ENCODE measurements around the gene RIMS3.

The RIMS3 gene

GRCh38 chr1:40621821-40622450 lies 43.5 kb downstream of the RIMS3 start:
- H3K27me3 ChIP-seq (ENCODE audit: control insufficient read depth in 3 of 3, insufficient read depth in 3 of 3, low read depth in 1 of 3, low read length in 3 of 3): no peaks in the 10 kb centered on the region
- H3K79me1 ChIP-seq (ENCODE audit: low read depth, low read length): no peaks in the 10 kb centered on the region
- H3K4me3 ChIP-seq (ENCODE audit: low read length in 2 of 2): no peak overlapping the region
- no peak overlapping the region for H3K23ac ChIP-seq (ENCODE audit: low read depth, low read length, poor library complexity)
- H3K9ac ChIP-seq (ENCODE audit: low read depth, low read length, poor library complexity): no peak overlapping the region
- no peak overlapping the region for H3K4me2 ChIP-seq (ENCODE audit: insufficient read depth, low read length, poor library complexity, severe bottlenecking)
- H3K18ac ChIP-seq (ENCODE audit: low read length): peak overlapping the region; percentile 25
- H2AFZ ChIP-seq (ENCODE audit: low read length): no peak overlapping the region
- H2AK5ac ChIP-seq (ENCODE audit: low read depth, low read length): no peak overlapping the region
- no peak overlapping the region for H3K14ac ChIP-seq (ENCODE audit: low read length)
- H3K9me3 ChIP-seq (replicated peaks in 1 of 2; ENCODE audit: control insufficient read depth in 2 of 2, insufficient read depth in 1 of 2, low read depth in 1 of 2, low read length in 2 of 2): peaks cover 0 to 4% of the 10 kb centered on the region in 2 donors
- no peak overlapping the region for H2BK120ac ChIP-seq (ENCODE audit: low read depth, low read length)
- H3K4me1 ChIP-seq (ENCODE audit: control insufficient read depth in 2 of 2, insufficient read depth in 1 of 2, low read depth in 1 of 2, low read length in 2 of 2): peaks cover 1 to 2% of the 10 kb centered on the region in 2 donors
- H4K91ac ChIP-seq (ENCODE audit: low read depth, low read length, poor library complexity): no peak overlapping the region
- H3K27ac ChIP-seq (replicated peaks; ENCODE audit: low read length): no peak overlapping the region
- no peak overlapping the region for H4K8ac ChIP-seq (ENCODE audit: low read depth, low read length)
- H3K36me3 ChIP-seq (replicated peaks in 1 of 2; ENCODE audit: control insufficient read depth in 2 of 2, insufficient read depth in 2 of 2, low read length in 2 of 2): peaks cover 0 to 2% of the 10 kb centered on the region in 2 donors
- no peak overlapping the region for H2BK12ac ChIP-seq (ENCODE audit: low read length)
- WGBS, 2 donors (ENCODE audit: extremely low coverage in 2 of 2, insufficient read length in 2 of 2, insufficient replicate concordance in 1 of 2): no CpG with 5 or more reads among the region's 6 CpGs
- H2BK15ac ChIP-seq (ENCODE audit: low read length): no peak overlapping the region
- H2BK5ac ChIP-seq (ENCODE audit: low read length): no peak overlapping the region
- no peak for DNase-seq (ENCODE audit: low spot score)
- no peak overlapping the region for H3K4ac ChIP-seq (ENCODE audit: low read length)

GRCh38 chr1:40620586-40621210 lies 44.8 kb downstream of the RIMS3 start:
- H3K18ac ChIP-seq (ENCODE audit: low read length): no peak overlapping the region
- no peak overlapping the region for H2AK5ac ChIP-seq (ENCODE audit: low read depth, low read length)
- H3K9me3 ChIP-seq (replicated peaks in 1 of 2; ENCODE audit: control insufficient read depth in 2 of 2, insufficient read depth in 1 of 2, low read depth in 1 of 2, low read length in 2 of 2): peaks cover 0 to 4% of the 10 kb centered on the region in 2 donors
- no peaks in the 10 kb centered on the region for H3K27me3 ChIP-seq (ENCODE audit: control insufficient read depth in 3 of 3, insufficient read depth in 3 of 3, low read depth in 1 of 3, low read length in 3 of 3)
- no peak overlapping the region for H3K27ac ChIP-seq (replicated peaks; ENCODE audit: low read length)
- no peak overlapping the region for H3K9ac ChIP-seq (ENCODE audit: low read depth, low read length, poor library complexity)
- no peak overlapping the region for H2BK15ac ChIP-seq (ENCODE audit: low read length)
- no CpG with 5 or more reads among the region's 3 CpGs for WGBS, 2 donors (ENCODE audit: extremely low coverage in 2 of 2, insufficient read length in 2 of 2, insufficient replicate concordance in 1 of 2)
- no peak for DNase-seq (ENCODE audit: low spot score)
- H4K91ac ChIP-seq (ENCODE audit: low read depth, low read length, poor library complexity): no peak overlapping the region
- H3K36me3 ChIP-seq (replicated peaks in 1 of 2; ENCODE audit: control insufficient read depth in 2 of 2, insufficient read depth in 2 of 2, low read length in 2 of 2): peaks cover 0 to 2% of the 10 kb centered on the region in 2 donors
- H2BK12ac ChIP-seq (ENCODE audit: low read length): no peak overlapping the region
- H3K23ac ChIP-seq (ENCODE audit: low read depth, low read length, poor library complexity): no peak overlapping the region
- H2AFZ ChIP-seq (ENCODE audit: low read length): no peak overlapping the region
- no peak overlapping the region for H2BK120ac ChIP-seq (ENCODE audit: low read depth, low read length)
- H3K4me1 ChIP-seq (ENCODE audit: control insufficient read depth in 2 of 2, insufficient read depth in 1 of 2, low read depth in 1 of 2, low read length in 2 of 2): no peaks in the 10 kb centered on the region
- H3K4me2 ChIP-seq (ENCODE audit: insufficient read depth, low read length, poor library complexity, severe bottlenecking): no peak overlapping the region
- no peak overlapping the region for H4K8ac ChIP-seq (ENCODE audit: low read depth, low read length)
- no peak overlapping the region for H2BK5ac ChIP-seq (ENCODE audit: low read length)
- H3K79me1 ChIP-seq (ENCODE audit: low read depth, low read length): no peaks in the 10 kb centered on the region
- no peak overlapping the region for H3K4me3 ChIP-seq (ENCODE audit: low read length in 2 of 2)
- H3K14ac ChIP-seq (ENCODE audit: low read length): no peak overlapping the region
- no peak overlapping the region for H3K4ac ChIP-seq (ENCODE audit: low read length)

GRCh38 chr1:40620150-40620549 lies 45.3 kb downstream of the RIMS3 start:
- no peak overlapping the region for H3K27ac ChIP-seq (replicated peaks; ENCODE audit: low read length)
- no peak overlapping the region for H2BK5ac ChIP-seq (ENCODE audit: low read length)
- H3K4me2 ChIP-seq (ENCODE audit: insufficient read depth, low read length, poor library complexity, severe bottlenecking): no peak overlapping the region
- H2BK12ac ChIP-seq (ENCODE audit: low read length): no peak overlapping the region
- no peak overlapping the region for H3K4ac ChIP-seq (ENCODE audit: low read length)
- H2BK120ac ChIP-seq (ENCODE audit: low read depth, low read length): no peak overlapping the region
- H2BK15ac ChIP-seq (ENCODE audit: low read length): no peak overlapping the region
- no peak overlapping the region for H3K4me3 ChIP-seq (ENCODE audit: low read length in 2 of 2)
- H3K36me3 ChIP-seq (replicated peaks in 1 of 2; ENCODE audit: control insufficient read depth in 2 of 2, insufficient read depth in 2 of 2, low read length in 2 of 2): peaks cover 0 to 2% of the 10 kb centered on the region in 2 donors
- no peak overlapping the region for H2AK5ac ChIP-seq (ENCODE audit: low read depth, low read length)
- H3K23ac ChIP-seq (ENCODE audit: low read depth, low read length, poor library complexity): peak overlapping the region; percentile 62
- H4K8ac ChIP-seq (ENCODE audit: low read depth, low read length): no peak overlapping the region
- no peaks in the 10 kb centered on the region for H3K27me3 ChIP-seq (ENCODE audit: control insufficient read depth in 3 of 3, insufficient read depth in 3 of 3, low read depth in 1 of 3, low read length in 3 of 3)
- peaks cover 0 to 4% of the 10 kb centered on the region in 2 donors for H3K9me3 ChIP-seq (replicated peaks in 1 of 2; ENCODE audit: control insufficient read depth in 2 of 2, insufficient read depth in 1 of 2, low read depth in 1 of 2, low read length in 2 of 2)
- DNase-seq (ENCODE audit: low spot score): no peak
- H3K18ac ChIP-seq (ENCODE audit: low read length): no peak overlapping the region
- no CpG with 5 or more reads among the region's 5 CpGs for WGBS, 2 donors (ENCODE audit: extremely low coverage in 2 of 2, insufficient read length in 2 of 2, insufficient replicate concordance in 1 of 2)
- H3K4me1 ChIP-seq (ENCODE audit: control insufficient read depth in 2 of 2, insufficient read depth in 1 of 2, low read depth in 1 of 2, low read length in 2 of 2): no peaks in the 10 kb centered on the region
- no peak overlapping the region for H3K9ac ChIP-seq (ENCODE audit: low read depth, low read length, poor library complexity)
- no peak overlapping the region for H3K14ac ChIP-seq (ENCODE audit: low read length)
- H2AFZ ChIP-seq (ENCODE audit: low read length): no peak overlapping the region
- no peak overlapping the region for H4K91ac ChIP-seq (ENCODE audit: low read depth, low read length, poor library complexity)
- H3K79me1 ChIP-seq (ENCODE audit: low read depth, low read length): no peaks in the 10 kb centered on the region

- H3K4me1 ChIP-seq (ENCODE audit: control insufficient read depth in 2 of 2, insufficient read depth in 1 of 2, low read depth in 1 of 2, low read length in 2 of 2): no peaks in the 10 kb centered on the region
- no peak for DNase-seq (ENCODE audit: low spot score)
- no peak overlapping the region for H3K9ac ChIP-seq (ENCODE audit: low read depth, low read length, poor library complexity)
- H3K4me2 ChIP-seq (ENCODE audit: insufficient read depth, low read length, poor library complexity, severe bottlenecking): no peak overlapping the region
- no peak overlapping the region for H2AK5ac ChIP-seq (ENCODE audit: low read depth, low read length)
- no peak overlapping the region for H3K14ac ChIP-seq (ENCODE audit: low read length)
- no peak overlapping the region for H2BK5ac ChIP-seq (ENCODE audit: low read length)
- H3K4ac ChIP-seq (ENCODE audit: low read length): no peak overlapping the region
- no peak overlapping the region for H2BK12ac ChIP-seq (ENCODE audit: low read length)
- H3K18ac ChIP-seq (ENCODE audit: low read length): no peak overlapping the region
- no peak overlapping the region for H2BK15ac ChIP-seq (ENCODE audit: low read length)
- WGBS, 2 donors (ENCODE audit: extremely low coverage in 2 of 2, insufficient read length in 2 of 2, insufficient replicate concordance in 1 of 2): no CpG with 5 or more reads among the region's 1 CpG
- no peaks in the 10 kb centered on the region for H3K27me3 ChIP-seq (ENCODE audit: control insufficient read depth in 3 of 3, insufficient read depth in 3 of 3, low read depth in 1 of 3, low read length in 3 of 3)
- H3K4me3 ChIP-seq (ENCODE audit: low read length in 2 of 2): no peak overlapping the region
- H3K79me1 ChIP-seq (ENCODE audit: low read depth, low read length): no peaks in the 10 kb centered on the region
- no peak overlapping the region for H3K27ac ChIP-seq (replicated peaks; ENCODE audit: low read length)
- H4K8ac ChIP-seq (ENCODE audit: low read depth, low read length): no peak overlapping the region
- H2AFZ ChIP-seq (ENCODE audit: low read length): no peak overlapping the region
- H2BK120ac ChIP-seq (ENCODE audit: low read depth, low read length): no peak overlapping the region
- H4K91ac ChIP-seq (ENCODE audit: low read depth, low read length, poor library complexity): no peak overlapping the region
- H3K23ac ChIP-seq (ENCODE audit: low read depth, low read length, poor library complexity): no peak overlapping the region
- H3K9me3 ChIP-seq (replicated peaks in 1 of 2; ENCODE audit: control insufficient read depth in 2 of 2, insufficient read depth in 1 of 2, low read depth in 1 of 2, low read length in 2 of 2): peaks cover 0 to 4% of the 10 kb centered on the region in 2 donors
- H3K36me3 ChIP-seq (replicated peaks in 1 of 2; ENCODE audit: control insufficient read depth in 2 of 2, insufficient read depth in 2 of 2, low read length in 2 of 2): peaks cover 0 to 2% of the 10 kb centered on the region in 2 donors
These were observed 47.4 kb downstream of the RIMS3 start for GRCh38 chr1:40618108-40618507.

Data from neuronal stem cell (in vitro differentiated cells).